ENCODE measurements around the gene RPL10A.

RPL10A gene

GRCh38 chr6:35468181-35468979 lies at the start of gene RPL10A:
RPL10A (plus strand) TSS chr6:35468401; CDS start chr6:35468435, 34 bp downstream.
- peak; percentile 98 for TF ChIP-seq CTCF (IDR thresholded peaks at IDR 0.05; ENCODE audit: low read depth, low read length)
- DNase-seq (ENCODE audit: extremely low read depth, low read depth): peak; percentile 92

DNA sequence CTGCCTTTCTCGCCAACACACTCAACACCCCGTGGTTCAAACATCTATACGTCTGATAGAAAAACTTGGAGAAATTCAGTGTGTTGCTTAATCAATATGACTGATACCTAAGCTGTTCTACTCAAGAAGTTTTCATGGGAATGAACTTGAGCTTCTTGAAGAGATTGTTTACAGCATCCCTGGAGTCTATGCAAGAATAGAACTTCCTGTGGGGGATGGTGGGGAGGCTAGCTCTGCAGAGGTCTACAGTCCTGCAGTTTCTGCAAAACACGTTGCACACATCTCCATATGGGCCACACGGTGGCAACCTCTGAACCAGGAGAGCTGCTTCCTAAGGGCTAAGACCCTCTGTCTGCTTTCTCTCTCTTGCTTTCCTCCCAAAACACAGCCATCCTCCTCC lies 48.8 kb upstream of the RPL10A start:
- peak; percentile 33 for TF ChIP-seq CTCF (IDR thresholded peaks at IDR 0.05; ENCODE audit: low read depth, low read length)
- DNase-seq (ENCODE audit: extremely low read depth, low read depth): peak; percentile 37

- no peak for DNase-seq (ENCODE audit: extremely low read depth, low read depth)
- TF ChIP-seq CTCF (IDR thresholded peaks at IDR 0.05; ENCODE audit: low read depth, low read length): no peak
Measured at GRCh38 chr6:35419961-35420360, 48.2 kb upstream of the RPL10A start.

DNA sequence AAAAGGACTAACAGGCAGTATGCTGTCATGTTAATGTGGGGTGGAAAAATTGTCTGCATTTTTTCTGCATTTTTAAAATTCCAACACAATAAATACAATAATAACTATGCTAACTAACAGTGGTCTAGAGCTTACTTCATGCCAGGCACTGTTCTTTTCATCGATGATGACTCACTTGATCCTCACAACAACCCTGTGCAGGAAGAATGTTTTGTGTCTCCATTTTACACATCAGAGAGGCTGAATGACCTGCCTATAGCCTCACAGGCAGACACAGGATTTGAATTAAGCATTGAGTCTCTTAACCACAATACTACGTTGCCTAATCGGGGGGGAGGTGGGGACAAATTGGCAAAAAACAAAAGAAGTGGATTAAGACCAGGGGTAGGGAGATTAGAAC lies 42.9 kb upstream of the RPL10A start:
- TF ChIP-seq CTCF (IDR thresholded peaks at IDR 0.05; ENCODE audit: low read depth, low read length): no peak
- peak; percentile 50 for DNase-seq (ENCODE audit: extremely low read depth, low read depth)

DNA sequence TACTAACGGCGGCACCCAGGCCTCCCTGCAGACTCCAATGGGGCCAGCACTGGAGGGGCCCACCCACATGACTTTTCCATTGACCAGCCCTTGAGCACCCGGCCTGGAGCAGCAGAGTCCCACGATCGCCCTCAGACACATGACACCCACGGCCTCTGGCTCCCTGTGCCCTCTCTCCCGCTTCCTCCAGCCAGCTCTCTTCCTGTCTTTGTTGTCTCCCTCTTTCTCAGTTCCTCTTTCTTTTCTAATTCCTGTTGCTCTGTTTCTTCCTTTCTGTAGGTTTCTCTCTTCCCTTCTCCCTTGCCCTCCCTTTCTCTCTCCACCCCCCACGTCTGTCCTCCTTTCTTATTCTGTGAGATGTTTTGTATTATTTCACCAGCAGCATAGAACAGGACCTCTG lies 42.1 kb upstream of the RPL10A start:
- DNase-seq (ENCODE audit: extremely low read depth, low read depth): no peak

GRCh38 chr6:35427435-35427834 lies 40.8 kb upstream of the RPL10A start:
- TF ChIP-seq CTCF (IDR thresholded peaks at IDR 0.05; ENCODE audit: low read depth, low read length): no peak
- DNase-seq (ENCODE audit: extremely low read depth, low read depth): no peak

More for the DNA sequence above, 42.1 kb upstream of the RPL10A start:
- no peak for TF ChIP-seq CTCF (IDR thresholded peaks at IDR 0.05; ENCODE audit: low read depth, low read length)

DNA sequence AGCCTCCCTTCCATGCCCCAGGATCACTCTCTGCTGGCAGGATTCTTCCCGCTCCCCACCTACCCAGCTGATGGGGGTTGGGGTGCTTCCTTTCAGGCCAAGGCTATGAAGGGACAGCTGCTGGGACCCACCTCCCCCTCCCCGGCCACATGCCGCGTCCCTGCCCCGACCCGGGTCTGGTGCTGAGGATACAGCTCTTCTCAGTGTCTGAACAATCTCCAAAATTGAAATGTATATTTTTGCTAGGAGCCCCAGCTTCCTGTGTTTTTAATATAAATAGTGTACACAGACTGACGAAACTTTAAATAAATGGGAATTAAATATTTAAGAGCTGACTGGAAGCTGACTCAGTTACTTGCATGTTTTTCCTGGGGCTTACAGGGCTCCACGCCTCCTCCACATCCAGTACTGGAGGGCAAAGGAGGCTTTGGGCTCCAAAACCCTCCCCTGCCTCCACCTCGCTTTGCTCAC lies 40.3 kb upstream of the RPL10A start:
- TF ChIP-seq CTCF (IDR thresholded peaks at IDR 0.05; ENCODE audit: low read depth, low read length): no peak
- no peak for DNase-seq (ENCODE audit: extremely low read depth, low read depth)
